Gastrocnemius medialis (tissue), 4 donors: Measurements from ENCODE around the gene BORCS5. TPM values are rescaled to one million over a fixed set of nuclear protein-coding genes. Genes with fewer than 3 reads are reported as not detected.

Experiments used
- ATAC-seq, 2 donors: fragments of 150-250 bp; one replicate each; pipeline ENCODE4 v1.9.1; 2016
- DNase-seq, 2 donors: peaks; one replicate each; pipeline ENCODE4 v3.0.0-alpha.2; 2019
- H3K27ac ChIP-seq, 4 donors: fragments of 200-600 bp; sonication (generic); 1 replicate in 1 of 4; 2 replicates in 3 of 4; pipeline ENCODE4 v1.5.1; 2016 to 2018; ENCODE audit warnings: mild to moderate bottlenecking in 2 of 4, moderate library complexity in 1 of 4
- H3K27me3 ChIP-seq, 3 donors: fragments of 200-600 bp; sonication (generic) in 2 of 3; 1 replicate in 1 of 3; 2 replicates in 2 of 3; pipeline versions ENCODE4 v1.5.1 to v1.6.0; 2016 to 2019; ENCODE audit warnings: mild to moderate bottlenecking in 1 of 3, moderate library complexity in 1 of 3
- H3K36me3 ChIP-seq, 2 donors: fragments of 200-600 bp; sonication (generic) in 1 of 2; one replicate each; pipeline ENCODE4 v1.5.1; 2017 to 2018
- H3K4me1 ChIP-seq, 2 donors: fragments of 200-600 bp; sonication (generic) in 1 of 2; one replicate each; pipeline ENCODE4 v1.5.1; 2016 to 2017; ENCODE audit warnings: mild to moderate bottlenecking in 2 of 2
- H3K4me3 ChIP-seq, 4 donors: fragments of 200-600 bp; sonication (generic) in 3 of 4; 1 replicate in 1 of 4; 2 replicates in 3 of 4; pipeline ENCODE4 v1.5.1; 2016 to 2019; ENCODE audit warnings: mild to moderate bottlenecking in 2 of 4
- H3K9me3 ChIP-seq, 3 donors: fragments of 200-600 bp; sonication (generic) in 2 of 3; 1 replicate in 1 of 3; 2 replicates in 2 of 3; pipeline ENCODE4 v1.5.1; 2016 to 2019
- POLR2A ChIP-seq, 2 donors: fragments of 450-650 bp; IDR thresholded peaks; one replicate each; pipeline ENCODE4 v1.6.1; 2017; ENCODE audit warnings: antibody characterized with exemption in 2 of 2, mild to moderate bottlenecking in 2 of 2, moderate library complexity in 2 of 2
- in situ Hi-C, 4 donors: fragments of 200-750 bp; cut with MboI; loops; one replicate each; pipeline versions ENCODE4 v1.15.0 to v1.8.0; 2017; ENCODE audit warnings: low sequenced_read_pairs in 4 of 4
- intact Hi-C: fragments of 100-400 bp; cut with DNase I; formaldehyde crosslinking; loops from one replicate; pipeline ENCODE4 v1.15.1; 2023; ENCODE audit warnings: low total_unique reads
- total RNA-seq, 4 donors: library from RNA; depleted of rRNA; stranded (reverse); fragments of >200 nt; gene quantifications; one replicate each; pipeline versions ENCODE4 v1.1.0 to v1.2.3, GENCODE V29; 2016
- TF ChIP-seq, protein P1 (sequence below), 5 experiments: fragments of 450-650 bp in 3 of 5; fragments of 200-600 bp in 2 of 5; sonication (generic) in 2 of 5; IDR thresholded peaks in 4 of 5; conservative IDR thresholded peaks in 1 of 5; 1 replicate in 4 of 5; 2 replicates in 1 of 5; pipeline ENCODE4 v1.5.1; 2016 to 2019; ENCODE audit warnings: antibody characterized with exemption in 5 of 5, mild to moderate bottlenecking in 3 of 5, moderate library complexity in 3 of 5

The BORCS5 gene
- total RNA-seq, 4 donors from 2014 or later: 13.0 to 13.9 (median 13.4) TPM

DNA sequence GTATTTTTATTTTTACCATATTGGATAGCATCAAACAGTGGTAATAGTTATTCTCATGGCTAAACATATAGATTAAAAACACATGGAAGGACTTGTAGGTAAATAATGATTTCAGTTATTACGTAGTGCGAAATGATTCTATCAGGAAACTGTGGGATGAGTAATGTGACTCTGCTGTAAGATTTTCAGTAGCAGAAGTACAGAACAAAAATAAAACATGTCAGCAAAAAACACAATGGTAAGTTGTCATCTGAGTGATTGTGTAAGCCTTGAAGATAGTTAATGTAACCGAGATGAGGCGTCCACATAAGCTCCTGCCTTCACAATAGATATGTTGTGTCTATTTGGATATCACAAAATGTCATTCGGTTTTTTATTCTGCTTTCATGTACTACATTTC lies 99.8 kb downstream of the BORCS5 start:
- Histone ChIP-seq H3K4me1 (no peaks in the 10 kb centered on the region), H3K36me3 (no peaks in the 10 kb centered on the region), H3K9me3 (no peaks in the 10 kb centered on the region), H3K27me3 (no peaks in the 10 kb centered on the region), H3K4me3 (no peak overlapping the region), H3K27ac (no peak overlapping the region)
- TF ChIP-seq POLR2A (IDR thresholded peaks at IDR 0.05): no peak
- TF ChIP-seq, protein P1, sequence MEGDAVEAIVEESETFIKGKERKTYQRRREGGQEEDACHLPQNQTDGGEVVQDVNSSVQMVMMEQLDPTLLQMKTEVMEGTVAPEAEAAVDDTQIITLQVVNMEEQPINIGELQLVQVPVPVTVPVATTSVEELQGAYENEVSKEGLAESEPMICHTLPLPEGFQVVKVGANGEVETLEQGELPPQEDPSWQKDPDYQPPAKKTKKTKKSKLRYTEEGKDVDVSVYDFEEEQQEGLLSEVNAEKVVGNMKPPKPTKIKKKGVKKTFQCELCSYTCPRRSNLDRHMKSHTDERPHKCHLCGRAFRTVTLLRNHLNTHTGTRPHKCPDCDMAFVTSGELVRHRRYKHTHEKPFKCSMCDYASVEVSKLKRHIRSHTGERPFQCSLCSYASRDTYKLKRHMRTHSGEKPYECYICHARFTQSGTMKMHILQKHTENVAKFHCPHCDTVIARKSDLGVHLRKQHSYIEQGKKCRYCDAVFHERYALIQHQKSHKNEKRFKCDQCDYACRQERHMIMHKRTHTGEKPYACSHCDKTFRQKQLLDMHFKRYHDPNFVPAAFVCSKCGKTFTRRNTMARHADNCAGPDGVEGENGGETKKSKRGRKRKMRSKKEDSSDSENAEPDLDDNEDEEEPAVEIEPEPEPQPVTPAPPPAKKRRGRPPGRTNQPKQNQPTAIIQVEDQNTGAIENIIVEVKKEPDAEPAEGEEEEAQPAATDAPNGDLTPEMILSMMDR (IDR thresholded peaks at IDR 0.05 in 4 of 5, conservative IDR thresholded peaks at IDR 0.05 in 1 of 5): no peak
- ATAC-seq (no peak), DNase-seq (no peak)
- intact Hi-C loops (no loop called here), in situ Hi-C loops (no loop called here)

DNA sequence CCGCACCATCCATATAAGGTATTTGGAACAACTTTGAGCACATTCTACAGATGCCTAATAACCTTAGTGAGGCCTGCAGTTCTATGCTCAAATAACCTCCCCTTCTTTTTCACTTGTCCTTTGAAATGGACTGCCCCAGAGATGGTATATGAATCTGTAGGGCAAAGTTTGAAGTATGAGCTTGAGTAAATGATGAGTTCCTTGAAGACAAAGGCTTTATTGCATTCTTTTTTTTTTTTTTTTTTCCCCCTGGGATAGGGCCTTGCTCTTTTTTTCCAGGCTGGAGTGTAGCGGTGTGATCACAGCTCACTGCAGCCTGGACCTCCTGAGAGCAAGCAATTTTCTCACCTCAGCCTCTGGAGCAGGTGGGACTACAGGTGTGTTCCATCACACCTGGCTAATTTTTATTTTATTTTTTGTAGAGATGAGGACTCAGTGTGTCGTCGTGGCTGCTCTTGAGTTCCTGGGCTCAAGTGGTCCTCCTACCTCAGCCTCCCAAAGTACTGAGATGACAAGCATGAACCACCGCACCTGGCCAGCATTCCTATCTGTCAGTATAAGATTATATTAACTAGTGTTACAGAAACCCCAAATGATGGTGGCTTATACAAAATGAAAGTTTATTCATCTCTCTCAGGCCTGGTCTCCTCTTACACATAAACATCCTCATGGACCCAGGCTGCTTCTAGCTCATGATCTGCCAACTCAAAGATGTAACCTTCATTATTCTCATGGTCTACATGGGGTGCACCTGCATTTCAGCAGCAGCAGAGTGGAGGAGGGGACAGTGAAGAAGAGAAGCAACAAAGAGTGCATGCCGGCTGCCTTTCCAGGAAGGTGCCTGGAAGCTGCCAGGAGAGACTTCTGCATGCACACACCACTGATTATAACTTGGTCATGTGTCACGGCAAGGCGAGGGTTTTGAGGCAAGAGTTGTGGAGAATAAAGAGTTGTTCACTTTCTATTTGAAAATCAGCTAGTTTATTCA lies 104.4 kb downstream of the BORCS5 start:
- no peak for TF ChIP-seq POLR2A (IDR thresholded peaks at IDR 0.05)
- TF ChIP-seq, protein P1 (IDR thresholded peaks at IDR 0.05 in 4 of 5, conservative IDR thresholded peaks at IDR 0.05 in 1 of 5): no peak
- Histone ChIP-seq H3K27me3 (no peaks in the 10 kb centered on the region), H3K4me3 (no peak overlapping the region), H3K27ac (no peak overlapping the region), H3K4me1 (no peaks in the 10 kb centered on the region), H3K36me3 (peaks cover 0 to 4% of the 10 kb centered on the region in 2 donors), H3K9me3 (no peaks in the 10 kb centered on the region)
- intact Hi-C loops: no loop called here
- ATAC-seq: no peak
- DNase-seq: no peak
- in situ Hi-C loops: no loop called here

DNA sequence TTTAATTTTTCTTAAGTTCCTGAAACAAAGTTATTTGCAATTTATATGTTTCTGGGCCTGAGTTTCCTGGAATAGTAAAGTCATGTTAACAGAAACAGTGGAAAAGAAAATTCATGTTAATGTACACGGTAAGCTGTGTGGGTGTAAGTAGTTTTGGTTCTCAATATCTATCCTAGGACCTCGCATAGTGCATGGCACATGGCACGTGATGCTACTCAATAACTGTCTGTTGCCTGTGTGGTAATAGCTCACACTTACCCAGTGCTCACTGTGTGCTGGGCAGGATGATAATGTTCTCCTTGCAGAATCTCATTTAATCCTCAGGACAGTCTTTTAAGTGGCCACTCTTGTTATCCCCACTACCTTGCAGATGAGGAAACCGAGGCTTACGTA lies 105.0 kb downstream of the BORCS5 start:
- no peak for DNase-seq
- TF ChIP-seq POLR2A (IDR thresholded peaks at IDR 0.05): no peak
- TF ChIP-seq, protein P1 (IDR thresholded peaks at IDR 0.05 in 4 of 5, conservative IDR thresholded peaks at IDR 0.05 in 1 of 5): no peak
- in situ Hi-C loops: no loop called here

DNA sequence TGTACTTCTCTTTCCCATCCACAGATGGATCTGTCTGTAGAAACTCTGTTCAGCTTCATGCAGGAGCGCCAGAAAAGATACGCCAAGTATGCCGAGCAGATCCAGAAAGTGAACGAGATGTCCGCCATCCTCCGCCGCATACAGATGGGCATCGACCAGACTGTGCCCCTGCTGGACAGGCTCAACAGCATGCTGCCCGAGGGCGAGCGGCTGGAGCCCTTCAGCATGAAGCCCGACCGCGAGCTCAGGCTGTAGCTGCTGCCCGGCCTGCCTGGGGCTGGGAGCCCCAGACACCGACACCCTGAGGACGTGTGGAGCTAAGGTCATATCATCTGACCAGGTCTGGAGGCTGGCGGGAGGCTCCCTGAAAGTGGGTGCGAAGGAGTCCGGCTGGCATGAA lies 108.6 kb downstream of the BORCS5 start:
- TF ChIP-seq, protein P1 (IDR thresholded peaks at IDR 0.05 in 4 of 5, conservative IDR thresholded peaks at IDR 0.05 in 1 of 5): no peak
- no peak for TF ChIP-seq POLR2A (IDR thresholded peaks at IDR 0.05)
- Histone ChIP-seq H3K36me3 (peaks cover 0 to 4% of the 10 kb centered on the region in 2 donors), H3K27ac (no peak overlapping the region), H3K9me3 (no peaks in the 10 kb centered on the region), H3K4me3 (no peak overlapping the region), H3K27me3 (no peaks in the 10 kb centered on the region), H3K4me1 (peaks cover 0 to 7% of the 10 kb centered on the region in 2 donors)
- DNase-seq (no peak), ATAC-seq (no peak)
- intact Hi-C loops (no loop called here), in situ Hi-C loops (no loop called here)

More for the DNA sequence above, 105.0 kb downstream of the BORCS5 start:
- Histone ChIP-seq H3K9me3 (no peaks in the 10 kb centered on the region), H3K27ac (no peak overlapping the region), H3K36me3 (peaks cover 0 to 4% of the 10 kb centered on the region in 2 donors), H3K4me3 (no peak overlapping the region), H3K4me1 (no peaks in the 10 kb centered on the region), H3K27me3 (no peaks in the 10 kb centered on the region)
- no peak for ATAC-seq
- intact Hi-C loops: no loop called here
